Measurements from ENCODE around the gene CMTM6. TPM values are rescaled to one million over a fixed set of nuclear protein-coding genes. Genes with fewer than 3 reads are reported as not detected.

The CMTM6 gene
- total and polyA plus RNA-seq, 9 of the 15 experiments (the other 6 are each of a cell fraction or from before 2014, with no cell fraction given) = 8.9 to 39.7 (median 19.5) TPM

GRCh38 chr3:32510075-32510724 lies 7.5 kb upstream of the CMTM6 start:
- Histone ChIP-seq H3K9me3 (replicated peaks; ENCODE audit: control insufficient read depth, insufficient read depth, low read depth, low read length) (no peaks in the 10 kb centered on the region), H3K4me2 (ENCODE audit: insufficient read depth, low read length) (no peak overlapping the region), H3K9ac (ENCODE audit: insufficient read depth in 1 of 2, low read depth in 2 of 2, low read length in 2 of 2) (no peak overlapping the region), H3K27me3 (ENCODE audit: control insufficient read depth in 2 of 2, insufficient read depth in 2 of 2, low read length in 2 of 2) (no peaks in the 10 kb centered on the region), H3K9me1 (ENCODE audit: control insufficient read depth, insufficient read depth, low read length) (no peaks in the 10 kb centered on the region), H3K79me2 (ENCODE audit: control insufficient read depth, insufficient read depth, low read length) (no peaks in the 10 kb centered on the region), H3K4me3 (no peak overlapping the region), H3K4me1 (replicated peaks in 1 of 2; ENCODE audit: control insufficient read depth in 2 of 2, insufficient read depth in 2 of 2, low read length in 2 of 2) (no peaks in the 10 kb centered on the region; a peak in 1 of 5 replicates), H2AFZ (ENCODE audit: low read depth, low read length) (no peak overlapping the region), H3K27ac (ENCODE audit: extremely low read depth, low read depth, low read length) (no peak overlapping the region), H3K36me3 (ENCODE audit: control insufficient read depth, insufficient read depth, low read length) (no peaks in the 10 kb centered on the region), H4K20me1 (replicated peaks; ENCODE audit: control insufficient read depth, insufficient read depth, low read length) (no peaks in the 10 kb centered on the region)
- in situ Hi-C loops (cut with MboI) (no loop called here), intact Hi-C loops (cut with micrococcal nuclease) (loop anchor here (1.0 to 10.0 kb wide), 5 partner anchors 87 to 565 kb away; no protein-coding TSS in a partner anchor)
- WGBS (ENCODE audit: insufficient coverage, low coverage, missing lambda C conversion rate) = 25% methylated on average over 3 of the region's 3 CpGs
- BruUV-seq (replicated peaks) = no TSS peak
- ChIA-PET CTCF (ENCODE audit: low intra/inter-chr PET ratio) (interaction anchor here (0.6 to 2.7 kb wide), 5 partner anchors 80 to 424 kb away, joined by 3 to 29 read pairs (median 6); no protein-coding TSS in a partner anchor), POLR2A (interaction anchor here (0.6 kb wide), 2 partner anchors 9 to 111 kb away, joined by 3 to 4 read pairs; no protein-coding TSS in a partner anchor)
- FAIRE-seq (peak; percentile 91), ATAC-seq (peak; percentile 99), DNase-seq (ENCODE audit: extremely low read depth in 1 of 4, low spot score in 3 of 4) (peak; percentile 53 to 86 (median 70))
- no peak for TF ChIP-seq TFE3 (CRISPR knock-in tag; IDR thresholded peaks at IDR 0.05)
- peak in 1 of 2 experiments; percentile 31; a peak in 1 of 4 replicates for TF ChIP-seq TBL1XR1 (IDR thresholded peaks at IDR 0.05; ENCODE audit: low read length in 2 of 2)
- peak; percentile 23; the same call in 1 of the 2 replicates for TF ChIP-seq SOX6 (IDR thresholded peaks at IDR 0.05)
- TF ChIP-seq RAD51 (IDR thresholded peaks at IDR 0.05; ENCODE audit: borderline replicate concordance, low read depth) = no peak
- peak; percentile 95 for TF ChIP-seq REST (IDR thresholded peaks at IDR 0.05; ENCODE audit: borderline replicate concordance)
- TF ChIP-seq REST (CRISPR knock-in tag; IDR thresholded peaks at IDR 0.05; ENCODE audit: low read depth) = no peak
- TF ChIP-seq RBM25 (IDR thresholded peaks at IDR 0.05; ENCODE audit: low read depth, low read length, severe bottlenecking) = no peak
- TF ChIP-seq ZNF696 (CRISPR knock-in tag; conservative IDR thresholded peaks at IDR 0.05) = no peak
- TF ChIP-seq ZNF764 (CRISPR knock-in tag; IDR thresholded peaks at IDR 0.05; ENCODE audit: low read depth) = no peak
- TF ChIP-seq SMC3 (conservative IDR thresholded peaks at IDR 0.05; ENCODE audit: insufficient read depth, low read depth, low read length) = peak; percentile 97
- no peak for TF ChIP-seq HMG20B (CRISPR knock-in tag; IDR thresholded peaks at IDR 0.05)
- no peak for TF ChIP-seq HDAC2 (IDR thresholded peaks at IDR 0.05)

Measured in K562 (cell line).